Neural crest cell (in vitro differentiated cells): Measurements from ENCODE around the gene KIRREL2. TPM values are rescaled to one million over a fixed set of nuclear protein-coding genes. Genes with fewer than 3 reads are reported as not detected.
A peak's percentile ranks its signal among the peaks of the same experiment; 100 is the strongest.
"Not testable (repeated sequence)": the region's sequence is repeated elsewhere in the genome, so short reads cannot be mapped to it uniquely, and the experiment has no call there.

Experiments
- DNase-seq: peaks from one replicate; pipeline ENCODE4 v3.0.0; 2021; ENCODE audit warnings: low read depth, mixed read lengths, low spot score
- H3K27ac Mint-ChIP-seq: one replicate; pipeline ENCODE4 v1.8.0; 2021; ENCODE audit warnings: mild to moderate bottlenecking, mixed read lengths; ENCODE audit not compliant: unreplicated experiment
- H3K27me3 Mint-ChIP-seq: 2 replicates; pipeline ENCODE4 v1.8.0; 2021; ENCODE audit warnings: low read depth, mild to moderate bottlenecking, mixed read lengths
- H3K36me3 Mint-ChIP-seq: 2 replicates; pipeline ENCODE4 v1.8.0; 2021; ENCODE audit warnings: low read depth, mild to moderate bottlenecking, mixed read lengths
- H3K4me1 Mint-ChIP-seq: 2 replicates; pipeline ENCODE4 v1.8.0; 2021; ENCODE audit warnings: mixed read lengths
- H3K4me3 Mint-ChIP-seq: one replicate; pipeline ENCODE4 v1.8.0; 2021; ENCODE audit warnings: mild to moderate bottlenecking, mixed read lengths
- H3K9me3 Mint-ChIP-seq: 2 replicates; pipeline ENCODE4 v1.8.0; 2021; ENCODE audit warnings: mixed read lengths
- total RNA-seq: library from RNA; stranded (reverse); gene quantifications from 2 replicates; pipeline ENCODE4 v1.2.1, GENCODE V29; 2021
- TF ChIP-seq, protein P1 (sequence below): fragments of 200-600 bp; sonication (generic); conservative IDR thresholded peaks from 2 replicates; pipeline ENCODE4 v1.5.0; 2021; ENCODE audit warnings: antibody characterized with exemption, mild to moderate bottlenecking

KIRREL2 gene
- total RNA-seq, 1 donor from 2014 or later, result 4.5 TPM

DNA sequence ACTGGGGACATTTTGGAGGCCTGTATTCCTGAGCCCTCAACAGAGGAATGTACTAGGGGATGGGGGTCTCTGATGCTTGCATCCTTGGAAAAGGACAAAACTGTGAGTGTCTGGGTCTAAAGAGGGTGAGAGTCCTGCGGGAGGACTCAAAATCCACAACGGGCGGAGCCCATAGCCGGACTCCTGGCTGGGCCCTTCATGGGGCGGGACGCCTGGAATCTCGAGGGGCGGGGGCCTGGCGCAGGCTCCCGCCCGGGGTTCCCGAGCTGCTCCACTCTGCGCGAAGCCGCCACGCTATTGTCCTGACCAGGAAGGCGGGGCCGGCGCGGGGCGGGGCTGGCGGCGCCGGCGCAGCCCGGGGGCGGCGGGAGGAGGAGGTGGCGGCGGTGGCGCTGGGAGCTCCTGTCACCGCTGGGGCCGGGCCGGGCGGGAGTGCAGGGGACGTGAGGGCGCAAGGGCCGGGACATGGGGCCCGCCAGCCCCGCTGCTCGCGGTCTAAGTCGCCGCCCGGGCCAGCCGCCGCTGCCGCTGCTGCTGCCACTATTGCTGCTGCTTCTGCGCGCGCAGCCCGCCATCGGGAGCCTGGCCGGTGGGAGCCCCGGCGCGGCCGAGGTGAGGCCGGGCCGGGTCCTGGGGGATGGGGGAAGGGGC lies 11.6 kb downstream of the KIRREL2 start, which contains the start of gene APLP1:
Gene APLP1 (plus strand): TSS at position 403 of the 651 bp plus-strand sequence. CDS start 63 bp downstream, at position 466.
- peak; percentile 66 for DNase-seq
- Mint-ChIP-seq H3K4me1 (peaks cover 23% of the 10 kb centered on the region), H3K4me3 (peak within 1 kb of the TSS; percentile 90), H3K27ac (peak within 1 kb of the TSS; percentile 94), H3K27me3 (no peaks in the 10 kb centered on the region), H3K9me3 (no peaks in the 10 kb centered on the region), H3K36me3 (no peaks in the 10 kb centered on the region)
- TF ChIP-seq, protein P1, sequence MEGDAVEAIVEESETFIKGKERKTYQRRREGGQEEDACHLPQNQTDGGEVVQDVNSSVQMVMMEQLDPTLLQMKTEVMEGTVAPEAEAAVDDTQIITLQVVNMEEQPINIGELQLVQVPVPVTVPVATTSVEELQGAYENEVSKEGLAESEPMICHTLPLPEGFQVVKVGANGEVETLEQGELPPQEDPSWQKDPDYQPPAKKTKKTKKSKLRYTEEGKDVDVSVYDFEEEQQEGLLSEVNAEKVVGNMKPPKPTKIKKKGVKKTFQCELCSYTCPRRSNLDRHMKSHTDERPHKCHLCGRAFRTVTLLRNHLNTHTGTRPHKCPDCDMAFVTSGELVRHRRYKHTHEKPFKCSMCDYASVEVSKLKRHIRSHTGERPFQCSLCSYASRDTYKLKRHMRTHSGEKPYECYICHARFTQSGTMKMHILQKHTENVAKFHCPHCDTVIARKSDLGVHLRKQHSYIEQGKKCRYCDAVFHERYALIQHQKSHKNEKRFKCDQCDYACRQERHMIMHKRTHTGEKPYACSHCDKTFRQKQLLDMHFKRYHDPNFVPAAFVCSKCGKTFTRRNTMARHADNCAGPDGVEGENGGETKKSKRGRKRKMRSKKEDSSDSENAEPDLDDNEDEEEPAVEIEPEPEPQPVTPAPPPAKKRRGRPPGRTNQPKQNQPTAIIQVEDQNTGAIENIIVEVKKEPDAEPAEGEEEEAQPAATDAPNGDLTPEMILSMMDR, result no peak

DNA sequence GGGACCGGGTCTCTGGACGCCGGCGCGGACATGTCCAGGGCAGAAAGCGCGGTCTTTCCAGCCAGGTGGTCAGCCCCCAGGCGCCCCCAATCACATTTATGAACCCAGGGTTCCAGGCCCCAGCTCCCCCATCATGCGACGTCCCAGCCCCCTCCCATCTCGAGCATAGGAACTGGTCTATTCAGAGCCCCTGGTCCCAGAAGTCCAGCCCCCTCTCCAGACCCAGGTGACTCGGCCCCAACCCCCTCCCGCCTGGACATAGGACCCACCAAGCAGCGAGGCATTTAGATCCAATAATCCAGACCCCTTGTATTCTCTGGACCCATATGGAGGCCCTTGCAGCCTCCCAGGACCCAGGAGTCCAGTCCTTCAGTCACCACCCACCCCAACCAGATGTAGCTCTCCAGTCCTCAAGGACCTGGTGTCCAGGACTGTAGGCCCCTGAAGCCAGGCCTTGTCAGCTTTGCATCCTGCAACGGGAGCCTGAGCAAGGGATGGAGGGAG lies 12.2 kb downstream of the KIRREL2 start:
- peak overlapping the region; percentile 94 for H3K27ac Mint-ChIP-seq
- peak overlapping the region; percentile 90 for H3K4me3 Mint-ChIP-seq
- peaks cover 23% of the 10 kb centered on the region for H3K4me1 Mint-ChIP-seq
- no peaks in the 10 kb centered on the region for H3K27me3 Mint-ChIP-seq
- peaks cover 2% of the 10 kb centered on the region for H3K36me3 Mint-ChIP-seq
- H3K9me3 Mint-ChIP-seq, result no peaks in the 10 kb centered on the region
- TF ChIP-seq, protein P1, result no peak
- no peak for DNase-seq

DNA sequence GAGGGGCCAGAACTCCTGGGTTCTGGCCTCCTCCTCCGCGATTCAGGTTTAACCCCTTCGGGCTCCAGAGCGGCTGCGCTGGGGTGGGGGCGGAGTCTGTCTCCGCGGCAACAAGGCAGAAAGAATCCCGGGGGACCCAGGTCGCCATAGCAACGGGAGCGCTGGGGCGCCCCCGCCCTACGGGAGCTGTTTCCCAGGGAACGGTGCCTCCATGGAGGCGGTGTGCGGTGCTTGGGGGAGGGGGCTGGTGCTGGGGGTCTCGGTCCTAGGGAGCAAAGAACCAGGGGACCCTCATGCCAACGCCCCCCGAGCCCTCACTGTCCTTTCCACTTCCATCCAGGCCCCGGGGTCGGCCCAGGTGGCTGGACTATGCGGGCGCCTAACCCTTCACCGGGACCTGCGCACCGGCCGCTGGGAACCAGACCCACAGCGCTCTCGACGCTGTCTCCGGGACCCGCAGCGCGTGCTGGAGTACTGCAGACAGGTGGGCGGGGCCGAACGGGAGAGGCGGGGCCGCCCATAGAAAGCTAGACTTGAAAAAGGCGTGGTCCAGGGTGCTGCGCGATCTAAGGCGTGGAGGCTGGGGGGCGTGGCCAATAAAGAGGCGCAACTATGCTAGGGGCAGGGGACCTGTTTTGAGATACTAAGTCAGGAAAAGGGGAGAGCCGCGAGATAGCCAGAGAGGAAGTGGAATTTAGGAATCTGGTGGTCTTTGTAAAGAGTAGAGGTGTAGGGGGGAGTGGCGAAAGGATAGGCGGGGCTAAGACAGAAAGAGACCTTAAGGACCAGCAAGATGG lies 12.8 kb downstream of the KIRREL2 start:
- Mint-ChIP-seq H3K36me3 (peaks cover 2% of the 10 kb centered on the region), H3K27me3 (no peaks in the 10 kb centered on the region), H3K9me3 (no peaks in the 10 kb centered on the region), H3K4me3 (peak overlapping the region; percentile 90), H3K27ac (peak overlapping the region; percentile 94), H3K4me1 (peaks cover 23% of the 10 kb centered on the region)
- TF ChIP-seq, protein P1, result no peak
- DNase-seq, result peak; percentile 84

DNA sequence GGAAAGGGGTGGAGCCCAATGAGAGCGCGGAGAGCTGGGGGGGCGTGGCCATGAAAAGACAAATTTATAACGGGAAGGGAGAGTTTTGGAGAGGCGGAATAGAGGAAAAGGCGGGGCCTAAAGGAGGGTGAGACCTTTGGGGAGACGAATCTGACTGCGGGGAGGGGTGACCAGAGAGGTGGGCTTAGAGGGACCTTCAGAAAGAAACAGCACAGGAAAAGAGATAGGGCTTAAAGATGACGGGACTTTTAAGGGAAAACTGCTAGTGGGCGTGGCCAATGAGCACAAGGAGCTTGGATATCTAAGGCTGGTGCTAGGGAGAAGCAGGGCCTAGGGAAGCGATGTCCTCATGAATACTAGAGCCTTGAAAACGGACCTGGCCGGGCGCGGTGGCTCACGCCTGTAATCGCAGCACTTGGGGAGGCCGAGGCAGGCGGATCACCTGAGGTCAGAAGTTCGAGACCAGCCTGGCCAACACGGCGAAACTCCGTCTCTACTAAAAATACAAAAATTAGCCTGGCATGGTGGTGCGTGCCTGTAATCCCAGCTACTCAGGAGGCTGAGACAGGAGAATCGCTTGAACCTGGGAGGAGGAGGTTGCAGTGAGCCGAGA lies 13.5 kb downstream of the KIRREL2 start:
- Mint-ChIP-seq H3K4me1 (peaks cover 23% of the 10 kb centered on the region), H3K27ac (peak overlapping the region; percentile 54), H3K4me3 (peak overlapping the region; percentile 90)
- H3K27me3 Mint-ChIP-seq, H3K9me3 Mint-ChIP-seq, DNase-seq, H3K36me3 Mint-ChIP-seq: not testable (repeated sequence)

DNA sequence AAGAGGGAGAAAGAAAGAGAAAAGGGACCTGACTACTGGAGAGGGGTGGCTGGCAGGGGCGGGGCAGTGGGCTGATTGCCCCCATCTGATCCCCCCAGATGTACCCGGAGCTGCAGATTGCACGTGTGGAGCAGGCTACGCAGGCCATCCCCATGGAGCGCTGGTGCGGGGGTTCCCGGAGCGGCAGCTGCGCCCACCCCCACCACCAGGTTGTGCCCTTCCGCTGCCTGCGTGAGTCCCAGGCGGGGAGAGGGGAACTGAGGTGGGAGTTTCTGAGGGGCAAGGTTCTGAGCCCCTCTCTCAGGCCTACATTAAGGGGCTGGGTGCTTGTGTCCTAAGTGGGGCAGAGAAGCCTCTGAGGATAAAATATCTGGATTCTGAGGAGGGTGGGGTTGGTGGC lies 14.1 kb downstream of the KIRREL2 start:
- Mint-ChIP-seq H3K9me3 (no peaks in the 10 kb centered on the region), H3K27me3 (no peaks in the 10 kb centered on the region), H3K4me3 (no peak overlapping the region), H3K27ac (no peak overlapping the region), H3K36me3 (peaks cover 2% of the 10 kb centered on the region), H3K4me1 (peaks cover 23% of the 10 kb centered on the region)
- DNase-seq, result no peak
- TF ChIP-seq, protein P1, result no peak
